ENCODE measurements around the gene MGAT4C.
"Not testable (repeated sequence)": the region's sequence is repeated elsewhere in the genome, so short reads cannot be mapped to it uniquely, and the experiment has no call there.

MGAT4C gene

GRCh38 chr12:86228656-86229055, 27.5 kb downstream of the MGAT4C start:
- DNase-seq = no peak

GRCh38 chr12:86226481-86226880, 29.7 kb downstream of the MGAT4C start:
- no peak for DNase-seq

- no peak for DNase-seq
Measured at GRCh38 chr12:86216591-86216990, 39.6 kb downstream of the MGAT4C start.

GRCh38 chr12:86213012-86213411, 43.2 kb downstream of the MGAT4C start:
- no peak for DNase-seq

GRCh38 chr12:86198696-86199444, 57.3 kb downstream of the MGAT4C start:
- DNase-seq = no peak

GRCh38 chr12:86196465-86196864, 59.7 kb downstream of the MGAT4C start:
- no peak for DNase-seq

GRCh38 chr12:86194721-86195120, 61.5 kb downstream of the MGAT4C start:
- no peak for DNase-seq

- no peak for DNase-seq
Measured at GRCh38 chr12:86193931-86194330, 62.3 kb downstream of the MGAT4C start.

- no peak for DNase-seq
Measured at GRCh38 chr12:86188226-86188625, 68.0 kb downstream of the MGAT4C start.

- DNase-seq = no peak
Measured at GRCh38 chr12:86186449-86186848, 69.7 kb downstream of the MGAT4C start.

- DNase-seq = no peak
Measured at GRCh38 chr12:86179855-86180254, 76.3 kb downstream of the MGAT4C start.

- DNase-seq = no peak
Measured at GRCh38 chr12:86174188-86174587, 82.0 kb downstream of the MGAT4C start.

GRCh38 chr12:86172913-86173443, 83.2 kb downstream of the MGAT4C start:
- no peak for DNase-seq

GRCh38 chr12:86170051-86170450, 86.1 kb downstream of the MGAT4C start:
- DNase-seq = no peak

GRCh38 chr12:86158956-86159355, 97.2 kb downstream of the MGAT4C start:
- DNase-seq = no peak

GRCh38 chr12:86154620-86155019, 101.6 kb downstream of the MGAT4C start:
- no peak for DNase-seq

- DNase-seq = no peak
Measured at GRCh38 chr12:86148612-86149011, 107.6 kb downstream of the MGAT4C start.

GRCh38 chr12:86148071-86148470, 108.1 kb downstream of the MGAT4C start:
- DNase-seq = no peak

GRCh38 chr12:86145156-86145555, 111.0 kb downstream of the MGAT4C start:
- DNase-seq = no peak

GRCh38 chr12:86143162-86143561, 113.0 kb downstream of the MGAT4C start:
- DNase-seq = no peak

GRCh38 chr12:86139671-86140070, 116.5 kb downstream of the MGAT4C start:
- no peak for DNase-seq

GRCh38 chr12:86138770-86139169, 117.4 kb downstream of the MGAT4C start:
- no peak for DNase-seq

GRCh38 chr12:86137936-86138335, 118.3 kb downstream of the MGAT4C start:
- DNase-seq = no peak

- no peak for DNase-seq
Measured at GRCh38 chr12:86134561-86134960, 121.6 kb downstream of the MGAT4C start.

GRCh38 chr12:86126900-86127299, 129.3 kb downstream of the MGAT4C start:
- not testable (repeated sequence) for DNase-seq
